GM19193 (cell line): ENCODE data around the gene BLOC1S4.
A peak's percentile ranks its signal among the peaks of the same experiment; 100 is the strongest.

ENCODE experiments used
- POLR2A ChIP-seq: IDR thresholded peaks from 4 replicates; pipeline ENCODE4 v1.6.1; 2011; ENCODE audit not compliant: insufficient read depth, insufficient read length; ENCODE audit errors: extremely low read depth

BLOC1S4 gene

DNA sequence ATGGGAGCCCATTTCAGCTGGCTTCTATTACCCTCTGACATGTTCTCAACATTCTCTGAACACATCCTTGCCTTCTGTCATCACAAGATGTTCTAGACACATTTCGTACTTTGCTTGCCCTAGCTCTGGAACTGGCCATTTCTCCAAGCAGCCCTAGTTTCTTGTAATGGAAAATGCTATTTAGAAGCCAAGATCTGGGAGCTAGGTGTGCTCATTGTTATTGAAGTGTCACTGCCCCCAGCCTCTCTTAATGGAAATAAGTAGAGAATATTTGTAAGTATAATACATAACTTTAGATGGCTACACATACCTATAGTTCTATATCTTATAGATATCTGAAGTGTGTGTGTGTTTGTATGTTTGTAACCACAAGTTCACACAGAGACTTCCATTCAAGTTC, 13.2 kb upstream of the BLOC1S4 start:
- TF ChIP-seq POLR2A, result no peak

DNA sequence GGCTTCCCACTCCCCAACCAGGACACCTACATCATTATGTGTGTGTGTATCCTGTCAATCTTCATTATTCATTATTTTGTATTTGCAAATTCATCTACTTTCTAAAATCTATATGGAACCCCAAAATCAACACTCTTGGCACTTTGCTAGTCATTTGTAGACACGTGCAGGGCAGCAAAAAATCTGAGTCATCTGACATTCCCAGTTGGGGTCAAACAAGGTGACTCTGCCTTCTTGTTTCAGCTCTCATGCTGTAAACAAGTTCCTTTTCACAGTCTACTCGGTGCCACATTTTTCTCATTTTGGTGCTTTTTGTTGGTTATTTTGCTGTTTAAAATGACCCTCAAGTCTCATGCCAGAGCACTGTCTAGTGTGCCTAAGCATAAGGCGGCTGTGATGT, 12.2 kb upstream of the BLOC1S4 start:
- no peak for TF ChIP-seq POLR2A

DNA sequence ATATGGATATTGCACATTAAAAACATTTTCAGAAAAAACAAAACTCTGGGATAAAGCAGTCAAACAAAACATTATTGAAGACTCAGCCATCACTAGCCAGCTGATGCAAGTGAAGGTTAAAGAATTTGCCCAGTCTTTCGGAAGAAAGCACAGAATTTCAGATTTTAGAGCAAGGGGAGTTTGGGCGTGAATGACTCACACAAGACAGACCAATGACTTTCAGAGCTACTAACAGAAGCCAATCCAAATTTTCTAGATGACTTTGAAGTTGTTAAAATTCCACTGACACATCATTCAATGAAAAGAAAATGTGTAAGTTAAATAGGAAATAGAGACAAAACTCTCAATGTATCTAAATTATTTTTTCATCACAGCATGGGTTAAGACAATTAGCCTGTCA, 10.3 kb upstream of the BLOC1S4 start:
- no peak for TF ChIP-seq POLR2A

DNA sequence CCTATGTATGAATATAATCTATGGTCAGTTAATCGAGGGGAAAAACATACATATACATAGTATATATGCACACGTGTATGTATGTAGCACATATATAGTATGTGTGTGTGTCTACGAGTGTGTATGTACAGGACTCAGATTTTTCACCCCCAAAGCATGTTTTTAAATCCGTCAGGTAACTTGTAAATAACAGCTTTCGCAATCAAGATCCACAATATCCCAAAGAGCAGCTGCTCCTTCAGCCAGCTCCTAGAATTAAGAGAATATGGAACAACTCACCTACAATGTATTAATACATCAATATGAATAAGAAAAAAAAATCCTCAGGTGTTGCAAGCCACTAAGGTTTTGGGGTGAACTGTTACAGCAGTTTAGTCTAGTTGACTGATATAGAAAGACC, 9.8 kb upstream of the BLOC1S4 start:
- no peak for TF ChIP-seq POLR2A

DNA sequence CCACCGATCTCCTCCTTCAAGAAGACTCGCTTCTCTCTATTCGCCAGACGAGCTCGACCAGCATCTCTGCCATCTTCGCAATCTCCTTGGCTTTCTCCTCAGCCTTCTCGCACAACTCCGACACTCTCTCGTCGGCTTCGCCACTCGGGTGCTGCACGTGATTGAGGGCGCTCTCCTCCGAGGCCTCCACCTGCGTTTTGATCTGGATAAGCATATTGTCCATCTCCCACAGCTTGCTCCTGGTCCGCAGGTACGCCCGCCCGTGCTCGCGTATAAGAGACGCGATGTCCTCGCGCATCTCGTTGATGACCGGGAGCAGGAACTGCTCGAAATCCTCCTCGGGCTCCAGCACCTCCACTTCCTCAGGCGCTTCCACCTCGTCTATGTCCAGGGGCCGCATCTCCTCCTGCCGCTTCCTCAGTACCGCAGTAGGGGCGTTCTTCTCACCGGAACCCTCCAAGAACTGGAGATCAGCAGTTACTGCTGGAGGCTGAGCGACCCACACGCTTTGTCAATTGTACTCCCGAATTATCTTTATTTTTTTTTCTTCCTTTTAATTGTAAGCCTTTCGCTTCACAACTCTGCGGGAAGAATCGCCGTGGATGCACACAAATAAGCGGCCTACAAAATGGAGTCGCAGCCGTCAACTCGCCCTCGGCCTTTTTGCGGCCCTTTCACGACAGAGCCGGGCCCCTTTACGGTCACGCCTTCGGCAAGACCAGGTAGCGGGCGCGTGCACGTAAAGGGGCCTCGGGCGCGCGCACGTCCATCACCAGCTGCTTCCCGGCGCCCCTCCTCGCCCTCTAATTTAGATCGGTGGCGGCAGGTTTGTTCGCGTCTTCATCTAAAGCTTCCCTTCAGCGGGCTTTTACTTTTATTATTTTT, 6.5 kb upstream of the BLOC1S4 start, which contains the start of gene MRFAP1L1:
Gene MRFAP1L1 (minus strand): TSS at position 636 of the 885 bp plus-strand sequence. CDS start 236 bp downstream, at position 400.
- peak; percentile 75 for TF ChIP-seq POLR2A

DNA sequence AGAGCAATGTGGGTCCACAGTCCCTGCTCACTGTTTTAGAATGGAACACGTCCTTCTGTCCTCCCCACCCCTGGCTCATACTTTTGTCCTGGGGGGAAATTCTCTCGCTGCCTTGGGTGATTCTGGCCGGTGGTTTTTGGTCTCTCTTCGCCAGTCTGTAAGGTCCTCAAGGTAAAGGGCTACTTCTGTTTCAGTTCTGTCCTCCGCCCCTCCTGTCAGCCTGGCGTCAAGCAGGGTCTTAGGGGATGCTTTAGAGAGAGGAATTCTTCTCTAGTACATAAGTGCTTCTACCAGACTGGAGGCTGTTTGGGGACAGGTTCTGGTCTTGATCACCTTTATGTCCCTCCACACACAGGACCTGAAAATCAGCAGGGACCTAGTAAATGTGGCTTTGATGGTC, 5.7 kb upstream of the BLOC1S4 start:
- no peak for TF ChIP-seq POLR2A

DNA sequence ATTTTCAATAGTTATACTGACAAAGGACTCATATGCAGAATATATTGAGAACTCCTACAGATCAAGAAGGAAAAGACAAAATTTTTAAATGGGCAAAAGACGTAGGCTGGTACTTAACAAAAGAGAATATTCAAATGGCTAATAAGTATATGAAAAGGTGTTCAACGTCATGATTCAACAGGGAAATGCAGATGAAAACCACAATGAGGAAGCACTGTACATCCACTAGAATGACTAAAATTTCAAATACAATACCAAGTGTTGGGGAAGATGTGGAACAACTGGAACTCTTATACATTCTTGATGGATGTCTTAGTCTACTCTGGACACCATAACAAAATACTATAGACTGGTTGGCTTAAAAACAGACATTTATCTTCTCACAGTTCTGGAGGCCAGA, 5.0 kb upstream of the BLOC1S4 start:
- TF ChIP-seq POLR2A, result no peak

DNA sequence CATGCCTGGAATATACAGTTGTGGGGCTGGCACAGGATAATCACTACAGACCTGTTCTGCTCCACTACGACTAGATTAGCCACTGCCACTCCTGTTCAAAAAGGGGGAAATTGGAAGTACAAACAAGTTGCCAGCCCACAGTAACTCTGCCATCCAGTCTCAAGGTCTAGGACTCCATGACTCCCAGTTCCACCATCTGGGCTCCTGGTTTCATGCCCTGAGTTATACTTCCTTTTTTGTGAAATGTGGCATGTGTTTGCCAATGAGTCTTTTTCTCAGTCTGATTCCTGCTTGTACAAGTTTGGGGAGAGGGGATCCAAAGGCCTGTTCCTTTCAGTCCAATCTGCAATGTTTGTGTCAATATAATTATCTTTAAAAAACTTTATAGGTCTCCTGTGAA, 1.0 kb upstream of the BLOC1S4 start:
- no peak for TF ChIP-seq POLR2A

DNA sequence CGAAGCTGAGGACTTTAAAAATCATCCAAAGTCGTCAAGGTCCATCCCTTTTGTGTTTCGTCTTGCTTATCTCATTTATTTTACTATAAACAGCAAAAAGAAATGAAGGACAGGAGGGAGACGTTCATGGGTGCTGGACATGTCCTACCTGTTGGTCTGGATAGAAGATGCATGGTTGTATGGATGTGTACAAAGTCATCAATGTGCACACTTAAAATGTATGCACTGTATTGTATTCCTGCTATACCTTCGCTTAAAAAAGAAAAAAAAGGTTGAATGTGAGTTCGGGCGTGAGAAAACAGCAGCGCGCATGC, 313 bp upstream of the BLOC1S4 start:
- no peak for TF ChIP-seq POLR2A

DNA sequence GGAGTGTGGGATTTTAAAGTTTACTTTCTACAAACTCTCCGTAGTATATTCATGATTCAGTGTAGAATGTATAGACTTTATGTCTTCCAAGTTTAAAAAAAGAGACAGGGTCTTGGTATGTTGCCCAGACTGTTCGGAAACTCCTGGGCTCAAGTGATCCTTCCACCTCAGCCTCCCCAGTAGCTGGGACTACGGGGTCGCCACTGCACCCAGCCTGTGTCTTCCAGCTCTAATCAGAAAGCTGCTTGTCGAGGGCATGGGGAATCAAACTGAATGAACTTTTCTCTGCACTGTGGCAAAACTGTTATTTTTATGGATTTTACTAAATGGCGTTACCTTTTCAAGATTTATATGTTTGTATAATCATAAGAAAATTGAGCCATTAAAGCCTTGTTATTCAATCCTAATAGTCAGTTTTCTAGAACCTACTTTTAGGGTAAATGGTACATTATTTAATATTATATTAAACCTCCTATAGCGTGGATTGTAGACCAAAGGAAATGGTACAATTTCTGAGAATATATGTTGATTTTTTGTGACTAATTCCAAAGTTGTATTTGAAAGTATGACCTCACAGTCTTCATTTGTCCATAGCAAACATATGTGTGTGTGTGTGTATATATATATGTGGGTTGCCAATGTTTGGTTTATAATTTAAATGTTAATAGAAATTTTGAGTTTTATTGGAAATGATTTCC, 1.1 kb downstream of the BLOC1S4 start:
- no peak for TF ChIP-seq POLR2A

DNA sequence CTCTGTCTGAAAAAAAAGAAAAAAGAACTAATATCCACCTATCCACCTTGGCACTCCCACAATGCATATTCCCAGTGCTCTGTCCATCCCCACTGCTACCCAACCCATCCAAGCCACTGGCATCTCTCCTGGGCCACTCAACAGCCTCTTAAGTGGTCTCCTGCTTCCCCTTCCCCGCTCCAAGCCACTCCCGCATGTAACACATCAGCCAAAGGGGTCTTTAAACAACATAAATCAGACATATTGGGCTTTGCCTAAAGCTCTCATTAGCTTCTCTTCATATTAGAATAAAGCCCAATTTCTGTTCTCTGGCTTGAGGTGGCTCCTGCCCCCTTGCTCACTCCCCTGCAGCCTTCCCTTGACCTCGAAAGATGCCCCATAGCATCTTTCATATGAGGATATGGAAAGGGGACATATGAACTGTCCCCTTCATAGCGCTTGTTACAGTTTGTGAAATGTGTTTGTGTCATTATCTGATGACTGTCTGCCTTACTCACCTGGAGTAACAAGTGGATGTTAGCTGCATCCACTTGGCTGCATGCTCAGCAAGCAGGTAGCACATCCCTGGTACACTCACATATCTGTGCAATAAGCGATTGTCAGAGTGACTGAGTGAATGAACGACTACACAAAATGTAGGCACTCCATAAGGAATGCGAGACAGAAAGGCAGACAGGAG, 3.1 kb downstream of the BLOC1S4 start:
- TF ChIP-seq POLR2A, result no peak

DNA sequence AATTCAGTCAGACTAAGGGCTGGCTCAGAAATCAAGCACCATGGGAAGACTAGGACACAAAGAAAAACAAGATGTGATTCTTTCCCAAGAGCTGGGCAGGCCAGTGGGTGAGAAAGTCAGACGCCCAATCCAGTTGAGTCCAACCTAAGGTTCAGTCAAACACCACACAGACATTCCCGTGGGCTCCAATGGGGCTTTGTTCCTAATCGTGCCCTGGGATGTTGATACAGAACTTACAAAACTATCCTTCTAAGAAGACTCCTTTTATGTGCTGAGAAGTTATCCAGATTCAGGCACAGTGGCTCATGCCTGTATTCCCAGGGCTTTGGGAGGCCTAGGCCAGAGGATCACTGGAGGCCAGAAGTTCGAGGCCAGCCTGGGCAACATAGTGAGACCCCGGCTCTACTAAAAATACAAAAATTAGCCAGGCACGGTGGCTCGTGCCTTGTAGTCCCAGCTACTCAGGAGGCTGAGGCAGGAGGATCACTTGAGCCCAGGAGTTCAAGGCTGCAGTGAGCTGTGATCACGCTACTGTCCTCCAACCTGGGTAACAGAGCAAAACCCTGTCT, 3.7 kb downstream of the BLOC1S4 start:
- TF ChIP-seq POLR2A, result no peak

DNA sequence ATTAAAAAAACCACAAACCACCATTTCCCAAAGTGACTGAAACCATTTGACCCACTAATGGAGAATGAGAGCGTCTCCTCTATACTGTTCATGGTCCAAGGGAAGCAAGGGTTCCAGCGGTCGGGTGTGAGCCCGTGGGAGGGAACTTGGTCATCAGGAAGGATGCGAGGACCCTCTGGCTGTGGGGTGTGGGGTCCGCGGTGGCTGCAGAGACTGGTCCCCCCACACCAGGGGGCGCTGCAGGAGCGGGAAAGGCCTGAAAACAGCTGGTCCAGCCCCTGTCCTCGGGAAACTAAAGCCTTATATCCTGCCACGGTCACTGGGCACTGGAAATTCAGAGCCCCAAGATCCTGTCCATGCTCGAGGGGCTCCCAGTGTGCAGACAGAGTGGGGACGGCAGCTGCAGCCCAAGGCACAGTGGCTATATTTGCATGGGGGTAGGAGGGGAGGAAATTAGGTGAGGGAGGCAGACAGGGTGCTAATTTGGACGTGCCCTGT, 4.3 kb downstream of the BLOC1S4 start:
- no peak for TF ChIP-seq POLR2A

DNA sequence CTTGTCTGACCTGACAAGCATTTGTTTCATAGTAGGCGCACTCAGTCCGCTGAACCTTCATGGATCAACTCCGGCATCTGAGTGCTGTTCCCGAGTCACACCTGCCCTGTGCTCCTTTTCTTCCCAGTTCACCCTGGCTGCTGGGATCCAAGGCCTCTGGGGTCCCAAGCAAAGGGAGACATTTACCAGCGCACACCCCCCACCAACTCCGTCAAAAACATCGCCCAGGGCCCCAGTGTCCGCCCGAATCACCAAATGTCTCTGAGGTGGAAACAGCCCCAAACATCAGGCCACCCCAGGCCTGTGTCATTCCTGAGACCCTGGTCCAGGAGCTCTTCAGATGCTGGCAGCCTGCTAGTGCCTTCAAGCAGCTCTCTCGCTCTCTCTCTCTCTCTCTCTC, 5.1 kb downstream of the BLOC1S4 start:
- TF ChIP-seq POLR2A, result no peak

DNA sequence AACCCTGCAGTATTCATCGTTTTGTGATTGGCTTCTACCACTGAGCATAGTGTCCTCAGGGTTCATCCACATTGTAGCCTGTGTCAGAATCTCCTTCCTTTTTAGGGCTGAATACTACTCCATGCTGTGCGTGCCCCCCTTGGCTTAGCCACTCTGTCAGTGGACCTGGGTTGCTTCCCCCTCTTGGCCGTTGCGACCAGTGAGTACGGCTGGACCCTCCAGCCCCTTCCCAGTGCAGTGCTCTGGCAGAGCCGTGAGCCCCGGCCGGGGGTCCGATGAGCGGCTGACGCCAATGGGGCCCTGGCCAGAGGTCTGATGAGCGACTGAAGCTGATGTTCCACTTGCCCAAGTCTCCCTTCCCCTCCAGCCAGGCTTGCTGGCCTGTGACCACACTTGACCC, 6.9 kb downstream of the BLOC1S4 start:
- TF ChIP-seq POLR2A, result no peak
